HepG2 (cell line): Measurements from ENCODE around the gene FAIM2. TPM values are rescaled to one million over a fixed set of nuclear protein-coding genes. Genes with fewer than 3 reads are reported as not detected.

Source experiments
- ATAC-seq: fragments of 200-7000 bp; cut with Tn5 transposase; 3 replicates; pipeline ENCODE4 v1.9.1; 2020; ENCODE audit warnings: mild to moderate bottlenecking, moderate library complexity
- BruUV-seq: library from RNA; stranded (reverse); fragments of 400-500 nt; replicated peaks from 2 replicates; lab custom pipeline; 2021; lab: Mats Ljungman, UMichigan
- CTCF ChIA-PET: fragments of 300-600 bp; formaldehyde crosslinking; extraction: SDS; loops from one replicate; lab custom pipeline; 2021; ENCODE audit warnings: low total read pairs, inconsistent platforms, low intra/inter-chr PET ratio; lab: Yijun Ruan, JAX
- POLR2A ChIA-PET: fragments of 350-600 bp; sonication (Branson Sonifier 250); formaldehyde crosslinking; loops from one replicate; lab custom pipeline; 2020; ENCODE audit warnings: antibody characterized with exemption, inconsistent platforms; lab: Yijun Ruan, JAX
- DNase-seq: peaks from one replicate; pipeline ENCODE4 v3.0.0-alpha.2; 2015; ENCODE audit warnings: low spot score
- FAIRE-seq: peaks from 3 replicates; lab custom pipeline; 2011; peaks lifted over from hg19 to GRCh38; lab: Jason Lieb, UNC
- H2AFZ ChIP-seq: one replicate; pipeline ENCODE4 v1.6.1; 2011; ENCODE audit warnings: low read length, inconsistent platforms
- H3K27ac ChIP-seq: fragments of 300-600 bp; 3 replicates; pipeline ENCODE4 v1.8.0; 2011; ENCODE audit warnings: mixed run types, mild to moderate bottlenecking, mixed read lengths, low read length, inconsistent platforms; ENCODE audit not compliant: insufficient read depth; ENCODE audit errors: extremely low read length
- H3K27me3 ChIP-seq, 2 experiments: fragments of 200-600 bp in 1 of 2; 2 replicates in 1 of 2; 3 replicates in 1 of 2; pipeline versions ENCODE4 v1.6.0 to v1.8.0; 2011; ENCODE audit warnings: low read length in 2 of 2, mild to moderate bottlenecking in 2 of 2, moderate library complexity in 2 of 2, inconsistent platforms in 1 of 2; ENCODE audit not compliant: insufficient read depth in 2 of 2, control insufficient read depth in 1 of 2
- H3K36me3 ChIP-seq, 2 experiments: fragments of 200-600 bp in 1 of 2; replicated peaks in 1 of 2; 2 replicates in 1 of 2; 3 replicates in 1 of 2; pipeline versions ENCODE4 v1.5.1 to v1.8.0; 2011; ENCODE audit warnings: low read length in 2 of 2, inconsistent platforms in 1 of 2; ENCODE audit not compliant: insufficient read depth in 2 of 2, control insufficient read depth in 1 of 2
- H3K4me1 ChIP-seq: 2 replicates; pipeline ENCODE4 v1.5.1; 2012; ENCODE audit warnings: low read length, inconsistent platforms; ENCODE audit not compliant: insufficient read depth
- H3K4me2 ChIP-seq: 2 replicates; pipeline ENCODE4 v1.6.0; 2011; ENCODE audit warnings: low read depth, low read length, inconsistent platforms
- H3K4me3 ChIP-seq, 3 experiments: fragments of 200-600 bp in 1 of 3; sonication (generic), shearing (Covaris generic) in 1 of 3; replicated peaks in 1 of 3; 2 replicates each; pipeline ENCODE4 v1.5.1; 2011 to 2016; ENCODE audit warnings: low read length in 3 of 3, inconsistent platforms in 2 of 3, low read depth in 2 of 3, mild to moderate bottlenecking in 2 of 3, control low read depth in 1 of 3, mixed read lengths in 1 of 3; ENCODE audit not compliant: insufficient read depth in 1 of 3
- H3K79me2 ChIP-seq: one replicate; pipeline ENCODE4 v1.6.1; 2011; ENCODE audit warnings: low read length, inconsistent platforms; ENCODE audit not compliant: insufficient read depth
- H3K9ac ChIP-seq: 2 replicates; pipeline ENCODE4 v1.6.0; 2011; ENCODE audit warnings: mild to moderate bottlenecking, low read depth, low read length, inconsistent platforms; ENCODE audit not compliant: insufficient read depth
- H3K9me3 ChIP-seq: 2 replicates; pipeline ENCODE4 v1.5.1; 2012; ENCODE audit warnings: mild to moderate bottlenecking, low read length
- H4K20me1 ChIP-seq: 2 replicates; pipeline ENCODE4 v1.6.0; 2011; ENCODE audit warnings: inconsistent platforms, mild to moderate bottlenecking, low read length, moderate library complexity; ENCODE audit not compliant: insufficient read depth
- CAMTA2 ChIP-seq: sonication (generic); formaldehyde crosslinking; IDR thresholded peaks from 2 replicates; pipeline ENCODE4 v1.4.0; 2020; ENCODE audit warnings: mild to moderate bottlenecking, missing genetic modification reagents, borderline replicate concordance
- GTF3A ChIP-seq: sonication (generic); formaldehyde crosslinking; conservative IDR thresholded peaks from 2 replicates; pipeline ENCODE4 v1.4.0; 2020; ENCODE audit warnings: mild to moderate bottlenecking, missing genetic modification reagents
- MZF1 ChIP-seq: sonication (generic); formaldehyde crosslinking; IDR thresholded peaks from 2 replicates; pipeline ENCODE4 v1.8.1; 2023; ENCODE audit warnings: mild to moderate bottlenecking, missing genetic modification reagents, borderline replicate concordance
- PAF1 ChIP-seq: IDR thresholded peaks from 2 replicates; pipeline ENCODE4 v1.6.1; 2016; ENCODE audit warnings: missing genetic modification reagents, missing compliant biosample characterization
- ZC3H13 ChIP-seq: sonication (generic); formaldehyde crosslinking; IDR thresholded peaks from 2 replicates; pipeline ENCODE4 v1.8.1; 2023; ENCODE audit warnings: mild to moderate bottlenecking, missing genetic modification reagents, moderate library complexity
- ZNF337 ChIP-seq: sonication (generic); formaldehyde crosslinking; IDR thresholded peaks from 2 replicates; pipeline ENCODE4 v1.5.1; 2020; ENCODE audit warnings: missing genetic modification reagents, low read depth, mild to moderate bottlenecking, borderline replicate concordance
- ZNF563 ChIP-seq: sonication (generic); formaldehyde crosslinking; IDR thresholded peaks from 2 replicates; pipeline ENCODE4 v1.8.0; 2022; ENCODE audit warnings: mild to moderate bottlenecking, moderate library complexity, missing genetic modification reagents
- ZNF703 ChIP-seq: sonication (generic); formaldehyde crosslinking; IDR thresholded peaks from 2 replicates; pipeline ENCODE4 v1.5.1; 2020; ENCODE audit warnings: missing genetic modification reagents, mild to moderate bottlenecking, moderate library complexity, borderline replicate concordance
- ZNF777 ChIP-seq: sonication (generic); formaldehyde crosslinking; IDR thresholded peaks from 2 replicates; pipeline ENCODE4 v1.4.0; 2020; ENCODE audit warnings: missing genetic modification reagents
- WGBS: methylation state at CpG from one replicate; pipeline ENCODE4 v1.1.6; 2017; ENCODE audit warnings: low lambda C conversion rate; 5-methylcytosine and 5-hydroxymethylcytosine counted together
- in situ Hi-C: cut with HindIII; loops from 2 replicates; pipeline ENCODE4 v1.10.0; 2017; ENCODE audit warnings: low pct_unique_long_range_greater_than_20kb; ENCODE audit not compliant: extremely low pct_ligation_motif_present
- intact Hi-C: fragments of 100-400 bp; cut with micrococcal nuclease; formaldehyde crosslinking; loops from one replicate; pipeline ENCODE4 v1.10.0; 2022; ENCODE audit not compliant: unreplicated experiment
- polyA plus RNA-seq, 8 experiments: library from polyadenylated mRNA; depleted of rRNA in 3 of 8; stranded (reverse) in 7 of 8; unstranded in 1 of 8; fragments of >200 nt; fragmentation: Illumina TruSeq in 4 of 8; extraction: Trizol in 4 of 8; gene quantifications; 2 replicates each; pipeline versions ENCODE4 v1.2.1 to v1.2.3, GENCODE V29; 2011 to 2016; ENCODE audit warnings: low read depth in 4 of 8, missing spikeins in 1 of 8, mixed read lengths in 1 of 8; ENCODE audit not compliant: insufficient read depth in 1 of 8
- total RNA-seq, 5 experiments: library from RNA; depleted of rRNA; stranded (reverse); fragments of >200 nt; fragmentation: Illumina TruSeq; extraction: Trizol; gene quantifications; 2 replicates each; pipeline ENCODE4 v1.2.3, GENCODE V29; 2016; ENCODE audit warnings: low read depth in 1 of 5
- TF ChIP-seq, protein P1 (sequence below): sonication (generic); formaldehyde crosslinking; IDR thresholded peaks from 2 replicates; pipeline ENCODE4 v1.4.0; 2020; ENCODE audit warnings: missing genetic modification reagents, mild to moderate bottlenecking, borderline replicate concordance
- TF ChIP-seq, protein P2 (sequence below): sonication (generic); formaldehyde crosslinking; IDR thresholded peaks from 2 replicates; pipeline ENCODE4 v1.4.0; 2020; ENCODE audit warnings: mild to moderate bottlenecking, missing genetic modification reagents
- TF ChIP-seq, protein P3 (sequence below): IDR thresholded peaks from 2 replicates; pipeline ENCODE4 v1.6.1; 2018; ENCODE audit warnings: missing genetic modification reagents
- TF ChIP-seq, protein P4 (sequence below): sonication (generic); formaldehyde crosslinking; IDR thresholded peaks from 2 replicates; pipeline ENCODE4 v1.4.0; 2020; ENCODE audit warnings: missing genetic modification reagents, borderline replicate concordance
- TF ChIP-seq, protein P5 (sequence below): sonication (generic); formaldehyde crosslinking; IDR thresholded peaks from 2 replicates; pipeline ENCODE4 v1.4.0; 2020; ENCODE audit warnings: mild to moderate bottlenecking, missing genetic modification reagents

FAIM2 gene
- total and polyA plus RNA-seq, 2 of the 13 experiments (the other 11 are each of a cell fraction or from before 2014, with no cell fraction given) = not detected

DNA sequence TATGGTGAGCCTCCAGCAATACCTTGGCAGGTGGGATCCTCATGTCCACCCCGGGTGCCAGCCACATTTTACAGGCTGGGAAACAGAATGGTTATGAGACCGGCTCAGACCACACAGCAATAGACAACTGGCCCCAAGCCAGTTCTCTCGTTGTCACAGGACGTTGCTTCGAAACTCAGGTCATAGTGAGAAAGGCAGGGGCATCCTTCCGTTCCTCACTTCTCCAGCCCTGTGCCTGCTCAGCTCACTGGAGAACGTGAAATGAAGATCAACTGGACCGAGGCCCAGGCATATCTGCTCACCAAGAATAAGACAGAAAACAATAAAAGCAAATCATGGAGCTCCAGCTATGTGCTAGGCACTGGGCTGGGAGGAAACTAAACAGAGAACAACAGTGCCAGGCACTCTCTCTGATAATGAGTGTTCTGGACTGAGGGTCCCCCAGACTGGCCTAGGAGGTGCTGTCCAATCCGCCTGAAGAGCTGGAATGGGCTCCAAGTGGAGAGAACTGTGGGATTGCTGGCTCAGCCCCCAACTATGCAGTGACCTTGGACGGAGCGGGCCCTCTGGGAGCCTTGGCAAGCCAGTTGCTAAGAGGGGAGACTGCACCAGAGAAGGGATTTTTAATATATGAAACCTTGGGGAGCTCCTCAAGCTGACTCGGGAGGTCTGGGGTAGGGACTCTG, 18.8 kb upstream of the FAIM2 start (continued):
- TF ChIP-seq, protein P1, sequence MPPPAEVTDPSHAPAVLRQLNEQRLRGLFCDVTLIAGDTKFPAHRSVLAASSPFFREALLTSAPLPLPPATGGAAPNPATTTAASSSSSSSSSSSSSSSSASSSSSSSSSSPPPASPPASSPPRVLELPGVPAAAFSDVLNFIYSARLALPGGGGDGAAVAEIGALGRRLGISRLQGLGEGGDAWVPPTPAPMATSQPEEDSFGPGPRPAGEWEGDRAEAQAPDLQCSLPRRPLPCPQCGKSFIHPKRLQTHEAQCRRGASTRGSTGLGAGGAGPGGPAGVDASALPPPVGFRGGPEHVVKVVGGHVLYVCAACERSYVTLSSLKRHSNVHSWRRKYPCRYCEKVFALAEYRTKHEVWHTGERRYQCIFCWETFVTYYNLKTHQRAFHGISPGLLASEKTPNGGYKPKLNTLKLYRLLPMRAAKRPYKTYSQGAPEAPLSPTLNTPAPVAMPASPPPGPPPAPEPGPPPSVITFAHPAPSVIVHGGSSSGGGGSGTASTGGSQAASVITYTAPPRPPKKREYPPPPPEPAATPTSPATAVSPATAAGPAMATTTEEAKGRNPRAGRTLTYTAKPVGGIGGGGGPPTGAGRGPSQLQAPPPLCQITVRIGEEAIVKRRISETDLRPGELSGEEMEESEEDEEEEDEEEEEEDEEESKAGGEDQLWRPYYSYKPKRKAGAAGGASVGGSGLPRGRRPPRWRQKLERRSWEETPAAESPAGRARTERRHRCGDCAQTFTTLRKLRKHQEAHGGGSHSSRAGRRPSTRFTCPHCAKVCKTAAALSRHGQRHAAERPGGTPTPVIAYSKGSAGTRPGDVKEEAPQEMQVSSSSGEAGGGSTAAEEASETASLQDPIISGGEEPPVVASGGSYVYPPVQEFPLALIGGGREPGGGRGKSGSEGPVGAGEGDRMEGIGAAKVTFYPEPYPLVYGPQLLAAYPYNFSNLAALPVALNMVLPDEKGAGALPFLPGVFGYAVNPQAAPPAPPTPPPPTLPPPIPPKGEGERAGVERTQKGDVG = no peak
- TF ChIP-seq, protein P2, sequence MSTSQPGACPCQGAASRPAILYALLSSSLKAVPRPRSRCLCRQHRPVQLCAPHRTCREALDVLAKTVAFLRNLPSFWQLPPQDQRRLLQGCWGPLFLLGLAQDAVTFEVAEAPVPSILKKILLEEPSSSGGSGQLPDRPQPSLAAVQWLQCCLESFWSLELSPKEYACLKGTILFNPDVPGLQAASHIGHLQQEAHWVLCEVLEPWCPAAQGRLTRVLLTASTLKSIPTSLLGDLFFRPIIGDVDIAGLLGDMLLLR = no peak

DNA sequence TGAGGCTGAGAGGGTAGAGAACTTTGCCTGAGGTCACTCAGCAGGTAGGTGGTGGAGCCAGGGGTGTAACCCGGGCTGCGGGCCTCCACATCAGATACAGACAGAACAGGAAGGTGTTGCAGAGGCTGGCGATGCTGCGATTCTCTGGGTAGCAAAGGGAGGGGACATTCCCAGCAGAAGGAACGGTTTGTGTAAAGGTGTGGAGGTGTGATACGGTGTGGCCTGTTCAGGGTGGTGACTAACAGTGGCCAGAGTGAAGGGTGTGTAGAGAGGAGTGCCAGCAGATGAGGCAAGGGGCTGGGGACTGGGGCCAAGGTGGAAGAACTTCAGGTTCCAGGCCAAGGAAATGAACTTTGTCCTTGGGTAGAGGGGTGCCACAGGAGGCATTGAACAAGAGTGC, 18.2 kb upstream of the FAIM2 start:
- CTCF ChIA-PET = no interaction called here
- intact Hi-C loops = no loop called here
- H3K4me3 ChIP-seq = no peak overlapping the region
- no peaks in the 10 kb centered on the region for H3K36me3 ChIP-seq
- in situ Hi-C loops = no loop called here
- no peak for ATAC-seq
- no peak overlapping the region for H3K9ac ChIP-seq
- TF ChIP-seq ZC3H13 (CRISPR knock-in tag) = no peak
- TF ChIP-seq ZNF777 (CRISPR knock-in tag) = no peak
- no peak for TF ChIP-seq CAMTA2 (CRISPR knock-in tag)
- no peak for TF ChIP-seq ZNF337 (CRISPR knock-in tag)
- TF ChIP-seq MZF1 = no peak
- TF ChIP-seq ZNF703 (CRISPR knock-in tag) = no peak
- TF ChIP-seq, protein P3, sequence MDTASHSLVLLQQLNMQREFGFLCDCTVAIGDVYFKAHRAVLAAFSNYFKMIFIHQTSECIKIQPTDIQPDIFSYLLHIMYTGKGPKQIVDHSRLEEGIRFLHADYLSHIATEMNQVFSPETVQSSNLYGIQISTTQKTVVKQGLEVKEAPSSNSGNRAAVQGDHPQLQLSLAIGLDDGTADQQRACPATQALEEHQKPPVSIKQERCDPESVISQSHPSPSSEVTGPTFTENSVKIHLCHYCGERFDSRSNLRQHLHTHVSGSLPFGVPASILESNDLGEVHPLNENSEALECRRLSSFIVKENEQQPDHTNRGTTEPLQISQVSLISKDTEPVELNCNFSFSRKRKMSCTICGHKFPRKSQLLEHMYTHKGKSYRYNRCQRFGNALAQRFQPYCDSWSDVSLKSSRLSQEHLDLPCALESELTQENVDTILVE (CRISPR knock-in tag) = no peak
- TF ChIP-seq, protein P4, sequence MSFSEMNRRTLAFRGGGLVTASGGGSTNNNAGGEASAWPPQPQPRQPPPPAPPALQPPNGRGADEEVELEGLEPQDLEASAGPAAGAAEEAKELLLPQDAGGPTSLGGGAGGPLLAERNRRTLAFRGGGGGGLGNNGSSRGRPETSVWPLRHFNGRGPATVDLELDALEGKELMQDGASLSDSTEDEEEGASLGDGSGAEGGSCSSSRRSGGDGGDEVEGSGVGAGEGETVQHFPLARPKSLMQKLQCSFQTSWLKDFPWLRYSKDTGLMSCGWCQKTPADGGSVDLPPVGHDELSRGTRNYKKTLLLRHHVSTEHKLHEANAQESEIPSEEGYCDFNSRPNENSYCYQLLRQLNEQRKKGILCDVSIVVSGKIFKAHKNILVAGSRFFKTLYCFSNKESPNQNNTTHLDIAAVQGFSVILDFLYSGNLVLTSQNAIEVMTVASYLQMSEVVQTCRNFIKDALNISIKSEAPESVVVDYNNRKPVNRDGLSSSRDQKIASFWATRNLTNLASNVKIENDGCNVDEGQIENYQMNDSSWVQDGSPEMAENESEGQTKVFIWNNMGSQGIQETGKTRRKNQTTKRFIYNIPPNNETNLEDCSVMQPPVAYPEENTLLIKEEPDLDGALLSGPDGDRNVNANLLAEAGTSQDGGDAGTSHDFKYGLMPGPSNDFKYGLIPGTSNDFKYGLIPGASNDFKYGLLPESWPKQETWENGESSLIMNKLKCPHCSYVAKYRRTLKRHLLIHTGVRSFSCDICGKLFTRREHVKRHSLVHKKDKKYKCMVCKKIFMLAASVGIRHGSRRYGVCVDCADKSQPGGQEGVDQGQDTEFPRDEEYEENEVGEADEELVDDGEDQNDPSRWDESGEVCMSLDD (CRISPR knock-in tag) = no peak
- TF ChIP-seq ZNF563 (CRISPR knock-in tag) = no peak
- TF ChIP-seq PAF1 = no peak
- TF ChIP-seq GTF3A = no peak
- TF ChIP-seq, protein P5, sequence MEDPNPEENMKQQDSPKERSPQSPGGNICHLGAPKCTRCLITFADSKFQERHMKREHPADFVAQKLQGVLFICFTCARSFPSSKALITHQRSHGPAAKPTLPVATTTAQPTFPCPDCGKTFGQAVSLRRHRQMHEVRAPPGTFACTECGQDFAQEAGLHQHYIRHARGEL (CRISPR knock-in tag) = no peak
- no peak overlapping the region for H3K27ac ChIP-seq
- no peaks in the 10 kb centered on the region for H3K4me1 ChIP-seq
- H3K9me3 ChIP-seq = no peaks in the 10 kb centered on the region
- WGBS = 34% methylated on average over 6 of the region's 6 CpGs
- FAIRE-seq = no peak
- BruUV-seq = no TSS peak
- DNase-seq = no peak
- H3K4me2 ChIP-seq = no peak overlapping the region
- POLR2A ChIA-PET = no interaction called here
- H3K79me2 ChIP-seq = no peaks in the 10 kb centered on the region
- peaks cover 1 to 11% of the 10 kb centered on the region in 2 experiments; a peak in 3 of 5 replicates for H3K27me3 ChIP-seq
- no peak overlapping the region for H2AFZ ChIP-seq
- H4K20me1 ChIP-seq = no peaks in the 10 kb centered on the region
